Nephron progenitor cell (in vitro differentiated cells): ENCODE results near the gene SHFL.

ENCODE experiments used
- DNase-seq: peaks from one replicate; pipeline ENCODE4 v3.0.0; 2021
- H3K27ac Mint-ChIP-seq: 2 replicates; pipeline ENCODE4 v1.8.0; 2021; ENCODE audit warnings: mild to moderate bottlenecking, moderate library complexity, mixed read lengths
- H3K27me3 Mint-ChIP-seq: 2 replicates; pipeline ENCODE4 v1.8.0; 2021; ENCODE audit warnings: mild to moderate bottlenecking, low read depth, mixed read lengths; ENCODE audit not compliant: poor library complexity
- H3K36me3 Mint-ChIP-seq: 2 replicates; pipeline ENCODE4 v1.8.0; 2021; ENCODE audit warnings: low read depth, mixed read lengths
- H3K4me1 Mint-ChIP-seq: 2 replicates; pipeline ENCODE4 v1.8.0; 2021; ENCODE audit warnings: mixed read lengths
- H3K4me3 Mint-ChIP-seq: 2 replicates; pipeline ENCODE4 v1.8.0; 2021; ENCODE audit warnings: mild to moderate bottlenecking, moderate library complexity, mixed read lengths
- H3K9me3 Mint-ChIP-seq: 2 replicates; pipeline ENCODE4 v1.8.0; 2021; ENCODE audit warnings: mild to moderate bottlenecking, moderate library complexity, mixed read lengths
- CTCF ChIP-seq: fragments of 200-600 bp; sonication (generic); IDR thresholded peaks from 2 replicates; pipeline ENCODE4 v1.5.0; 2021; ENCODE audit warnings: antibody characterized with exemption

Gene SHFL

GRCh38 chr19:10085641-10086590 lies at the start of gene SHFL:
SHFL (plus strand) TSS chr19:10086317; CDS start chr19:10086428, 111 bp downstream.
- Mint-ChIP-seq H3K4me1 (no peaks in the 10 kb centered on the region), H3K36me3 (no peaks in the 10 kb centered on the region), H3K27me3 (peaks cover 72% of the 10 kb centered on the region), H3K27ac (no peak within 1 kb of the TSS), H3K4me3 (peak within 1 kb of the TSS; percentile 80), H3K9me3 (peaks cover 3% of the 10 kb centered on the region)
- DNase-seq = peak; percentile 65
- no peak for TF ChIP-seq CTCF

DNA sequence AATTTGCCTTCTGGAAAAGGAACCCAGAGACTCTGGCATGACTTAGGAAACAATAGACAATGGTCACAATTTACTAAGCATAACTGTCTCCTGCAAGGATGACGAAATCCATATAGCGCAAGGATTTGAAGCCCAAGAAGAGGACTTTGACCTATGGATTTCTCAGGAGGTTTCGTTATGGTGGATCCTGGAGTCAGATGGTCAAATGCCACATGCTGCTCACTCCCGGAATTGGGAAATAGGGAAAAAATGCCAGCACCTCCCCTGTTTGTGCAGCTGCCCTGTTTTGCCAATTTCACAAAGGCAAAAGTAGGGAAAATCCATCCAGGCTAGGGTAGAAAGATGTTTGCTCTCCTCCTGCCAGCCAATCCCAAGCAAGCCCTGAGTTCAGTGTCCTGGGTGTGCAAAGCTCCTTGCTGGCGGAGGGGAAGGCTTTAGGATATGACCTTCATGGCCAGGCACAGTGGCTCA lies 49.5 kb upstream of the SHFL start:
- no peak for TF ChIP-seq CTCF
- Mint-ChIP-seq H3K27ac (no peak overlapping the region), H3K4me3 (no peak overlapping the region), H3K36me3 (no peaks in the 10 kb centered on the region), H3K9me3 (no peaks in the 10 kb centered on the region), H3K4me1 (peaks cover 18% of the 10 kb centered on the region), H3K27me3 (peaks cover 85% of the 10 kb centered on the region)
- no peak for DNase-seq

- Mint-ChIP-seq H3K4me3 (no peak overlapping the region), H3K27me3 (peaks cover 89% of the 10 kb centered on the region), H3K36me3 (no peaks in the 10 kb centered on the region), H3K9me3 (no peaks in the 10 kb centered on the region), H3K27ac (no peak overlapping the region), H3K4me1 (peaks cover 14% of the 10 kb centered on the region)
- no peak for DNase-seq
- TF ChIP-seq CTCF = no peak
These were observed 48.8 kb upstream of the SHFL start for GRCh38 chr19:10037367-10037766.

DNA sequence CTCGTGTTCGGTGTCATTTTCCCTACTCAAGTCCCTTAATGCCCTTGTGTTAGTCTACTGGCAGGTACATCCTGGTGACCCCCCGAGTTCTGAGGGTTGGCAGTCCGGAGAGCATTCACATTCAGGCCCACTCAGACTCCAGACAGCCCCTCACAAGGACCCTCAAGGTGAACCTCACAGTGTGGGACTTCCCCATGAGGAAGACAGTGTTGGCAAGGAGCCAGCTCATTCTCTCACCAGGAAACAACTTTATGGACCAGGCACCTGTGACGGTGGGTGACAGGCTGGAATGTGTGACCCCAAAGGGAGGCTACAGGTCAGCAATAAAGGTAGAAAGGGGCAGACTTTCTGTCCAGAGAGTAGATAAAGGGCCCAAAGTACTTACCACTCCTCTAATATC lies 48.3 kb upstream of the SHFL start:
- no peak for DNase-seq
- H3K4me3 Mint-ChIP-seq = no peak overlapping the region
- no peak overlapping the region for H3K27ac Mint-ChIP-seq
- peaks cover 89% of the 10 kb centered on the region for H3K27me3 Mint-ChIP-seq
- no peaks in the 10 kb centered on the region for H3K9me3 Mint-ChIP-seq
- H3K4me1 Mint-ChIP-seq = peaks cover 10% of the 10 kb centered on the region
- TF ChIP-seq CTCF = no peak
- H3K36me3 Mint-ChIP-seq = no peaks in the 10 kb centered on the region

GRCh38 chr19:10043286-10043927 lies 42.7 kb upstream of the SHFL start:
- H3K9me3 Mint-ChIP-seq = peaks cover 4% of the 10 kb centered on the region
- peaks cover 94% of the 10 kb centered on the region for H3K27me3 Mint-ChIP-seq
- no peak overlapping the region for H3K4me3 Mint-ChIP-seq
- H3K27ac Mint-ChIP-seq = no peak overlapping the region
- no peaks in the 10 kb centered on the region for H3K4me1 Mint-ChIP-seq
- DNase-seq = no peak
- H3K36me3 Mint-ChIP-seq = no peaks in the 10 kb centered on the region
- TF ChIP-seq CTCF = no peak
